ENCODE measurements around the gene CPNE5. TPM values are rescaled to one million over a fixed set of nuclear protein-coding genes. Genes with fewer than 3 reads are reported as not detected.

Gene CPNE5
- total and polyA plus RNA-seq, 10 donors, result 9.5 to 33.4 (median 19.3) TPM

DNA sequence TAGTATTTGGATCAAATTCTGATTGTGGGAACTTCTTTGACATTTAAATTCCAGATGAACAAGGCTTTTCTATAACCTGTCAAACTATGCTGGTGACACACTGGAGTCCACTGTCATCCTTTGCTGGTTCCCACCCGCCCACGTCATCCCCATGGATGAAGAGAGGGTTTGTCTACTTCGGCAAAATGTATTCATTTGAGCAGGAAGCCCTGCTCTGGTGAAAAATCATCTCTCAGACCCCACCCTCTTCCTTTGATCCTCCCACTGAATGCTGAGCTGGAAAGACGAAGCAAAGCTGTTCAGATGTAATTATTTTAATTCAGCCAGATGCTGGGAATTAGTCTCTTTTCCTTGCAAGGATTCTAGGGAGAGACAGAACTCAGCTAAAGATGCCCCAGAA is 50.5 kb downstream of the CPNE5 start:
- intact Hi-C loops (cut with DNase I; ENCODE audit: low total_unique reads), result no loop called here
- H3K27me3 ChIP-seq (replicated peaks in 1 of 7), result peaks cover 0 to 57% (median 0%) of the 10 kb centered on the region in 7 donors

GRCh38 chr6:36788186-36788585 is 51.1 kb downstream of the CPNE5 start:
- Histone ChIP-seq H3K4me1 (peaks cover 0 to 22% (median 5%) of the 10 kb centered on the region in 6 donors), H3K4me3 (no peak overlapping the region), H3K9me3 (no peaks in the 10 kb centered on the region), H3K27me3 (replicated peaks in 1 of 7) (peaks cover 0 to 56% (median 0%) of the 10 kb centered on the region in 7 donors), H3K36me3 (no peaks in the 10 kb centered on the region), H3K27ac (no peak overlapping the region)
- DNase-seq, result no peak
- 81 to 98% (median 92%) methylated on average over 8 of the region's 8 CpGs for WGBS, 5 donors
- TF ChIP-seq, protein P1, sequence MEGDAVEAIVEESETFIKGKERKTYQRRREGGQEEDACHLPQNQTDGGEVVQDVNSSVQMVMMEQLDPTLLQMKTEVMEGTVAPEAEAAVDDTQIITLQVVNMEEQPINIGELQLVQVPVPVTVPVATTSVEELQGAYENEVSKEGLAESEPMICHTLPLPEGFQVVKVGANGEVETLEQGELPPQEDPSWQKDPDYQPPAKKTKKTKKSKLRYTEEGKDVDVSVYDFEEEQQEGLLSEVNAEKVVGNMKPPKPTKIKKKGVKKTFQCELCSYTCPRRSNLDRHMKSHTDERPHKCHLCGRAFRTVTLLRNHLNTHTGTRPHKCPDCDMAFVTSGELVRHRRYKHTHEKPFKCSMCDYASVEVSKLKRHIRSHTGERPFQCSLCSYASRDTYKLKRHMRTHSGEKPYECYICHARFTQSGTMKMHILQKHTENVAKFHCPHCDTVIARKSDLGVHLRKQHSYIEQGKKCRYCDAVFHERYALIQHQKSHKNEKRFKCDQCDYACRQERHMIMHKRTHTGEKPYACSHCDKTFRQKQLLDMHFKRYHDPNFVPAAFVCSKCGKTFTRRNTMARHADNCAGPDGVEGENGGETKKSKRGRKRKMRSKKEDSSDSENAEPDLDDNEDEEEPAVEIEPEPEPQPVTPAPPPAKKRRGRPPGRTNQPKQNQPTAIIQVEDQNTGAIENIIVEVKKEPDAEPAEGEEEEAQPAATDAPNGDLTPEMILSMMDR (IDR thresholded peaks at IDR 0.05 in 8 of 11, conservative IDR thresholded peaks at IDR 0.05 in 3 of 11), result no peak
- TF ChIP-seq POLR2A (IDR thresholded peaks at IDR 0.05), result no peak
- no peak for TF ChIP-seq POLR2AphosphoS5 (IDR thresholded peaks at IDR 0.05)
- intact Hi-C loops (cut with DNase I; ENCODE audit: low total_unique reads), result no loop called here

More for the DNA sequence above, 50.5 kb downstream of the CPNE5 start:
- Histone ChIP-seq H3K27ac (no peak overlapping the region), H3K36me3 (no peaks in the 10 kb centered on the region), H3K9me3 (no peaks in the 10 kb centered on the region), H3K4me1 (peaks cover 0 to 24% (median 6%) of the 10 kb centered on the region in 6 donors), H3K4me3 (no peak overlapping the region)
- 21 to 36% (median 32%) methylated on average over 4 of the region's 4 CpGs for WGBS, 5 donors
- TF ChIP-seq POLR2A (IDR thresholded peaks at IDR 0.05) (no peak), POLR2AphosphoS5 (IDR thresholded peaks at IDR 0.05) (no peak)
- TF ChIP-seq, protein P1 (IDR thresholded peaks at IDR 0.05 in 8 of 11, conservative IDR thresholded peaks at IDR 0.05 in 3 of 11), result no peak
- no peak for DNase-seq

DNA sequence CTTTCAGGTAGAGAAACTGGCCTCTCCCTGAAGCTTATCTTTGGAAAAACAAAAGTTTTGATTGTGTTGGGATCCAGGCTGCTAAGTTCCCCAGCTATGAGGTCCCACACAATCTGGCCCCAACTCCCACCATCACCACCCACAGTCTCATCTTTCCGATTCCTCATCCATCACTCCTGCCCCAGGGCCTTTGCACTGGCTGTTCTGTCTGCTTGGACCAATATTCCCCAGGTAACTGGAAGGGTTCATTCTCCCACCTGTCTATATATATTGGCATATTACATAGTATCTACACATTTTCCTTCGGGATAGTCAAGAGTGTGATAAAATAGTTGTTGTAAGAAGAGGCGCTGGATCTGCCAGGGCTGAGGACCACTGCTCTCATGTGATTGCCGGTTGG is 52.0 kb downstream of the CPNE5 start:
- H3K9me3 ChIP-seq, result no peaks in the 10 kb centered on the region
- DNase-seq, result no peak
- TF ChIP-seq POLR2AphosphoS5 (IDR thresholded peaks at IDR 0.05) (no peak), POLR2A (IDR thresholded peaks at IDR 0.05) (no peak)
- TF ChIP-seq, protein P1 (IDR thresholded peaks at IDR 0.05 in 8 of 11, conservative IDR thresholded peaks at IDR 0.05 in 3 of 11), result no peak
- H3K27me3 ChIP-seq (replicated peaks in 1 of 7), result peaks cover 0 to 46% (median 0%) of the 10 kb centered on the region in 7 donors
- no peaks in the 10 kb centered on the region for H3K36me3 ChIP-seq
- intact Hi-C loops (cut with DNase I; ENCODE audit: low total_unique reads), result no loop called here
- peaks cover 0 to 26% (median 6%) of the 10 kb centered on the region in 6 donors for H3K4me1 ChIP-seq
- no peak overlapping the region for H3K27ac ChIP-seq
- H3K4me3 ChIP-seq, result no peak overlapping the region
- 94 to 98% (median 96%) methylated on average over 4 of the region's 4 CpGs for WGBS, 5 donors

- H3K9me3 ChIP-seq, result no peaks in the 10 kb centered on the region
- intact Hi-C loops (cut with DNase I; ENCODE audit: low total_unique reads), result no loop called here
- TF ChIP-seq POLR2A (IDR thresholded peaks at IDR 0.05) (no peak), POLR2AphosphoS5 (IDR thresholded peaks at IDR 0.05) (no peak)
- DNase-seq, result no peak
- no peak overlapping the region for H3K27ac ChIP-seq
- H3K36me3 ChIP-seq, result no peaks in the 10 kb centered on the region
- no peak overlapping the region for H3K4me3 ChIP-seq
- peaks cover 0 to 35% (median 0%) of the 10 kb centered on the region in 7 donors for H3K27me3 ChIP-seq (replicated peaks in 1 of 7)
- H3K4me1 ChIP-seq, result peaks cover under 1 to 34% (median 16%) of the 10 kb centered on the region in 6 donors
- 63 to 80% (median 73%) methylated on average over 6 of the region's 6 CpGs for WGBS, 5 donors
These were observed 53.1 kb downstream of the CPNE5 start for GRCh38 chr6:36786055-36786675.

All from spleen (tissue), 11 donors.